ENCODE measurements around the gene KIF26B. TPM values are rescaled to one million over a fixed set of nuclear protein-coding genes. Genes with fewer than 3 reads are reported as not detected.

KIF26B gene
- total RNA-seq, 1 experiment from 2014 or later: 2.3 TPM

DNA sequence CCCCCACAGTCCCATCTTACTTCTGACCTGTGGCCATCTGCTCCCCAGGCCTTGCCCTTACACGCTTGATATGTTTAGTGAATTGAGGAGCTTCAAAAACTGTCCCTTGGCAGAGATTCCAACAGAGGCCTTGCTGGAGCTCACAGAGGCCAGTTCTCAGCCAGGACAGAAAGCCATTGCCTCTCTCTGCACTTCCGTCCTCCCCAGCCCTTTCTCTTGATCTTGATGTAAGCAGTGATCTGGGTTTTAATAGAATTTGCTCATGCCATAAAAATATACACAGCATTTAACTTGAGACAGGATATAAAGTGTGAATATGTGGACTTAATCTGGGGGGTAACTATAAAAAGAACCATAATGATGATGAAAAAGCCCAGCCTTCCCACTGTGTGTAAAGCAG is 453.5 kb downstream of the KIF26B start:
- Histone ChIP-seq H3K4me1 (ENCODE audit: low read length) (no peaks in the 10 kb centered on the region), H3K27me3 (ENCODE audit: low read length) (no peaks in the 10 kb centered on the region), H3K9me3 (ENCODE audit: low read length) (no peaks in the 10 kb centered on the region), H3K4me3 (ENCODE audit: low read length) (no peak overlapping the region), H3K9ac (ENCODE audit: low read length) (no peak overlapping the region), H3K27ac (ENCODE audit: low read length) (no peak overlapping the region), H3K36me3 (ENCODE audit: insufficient read depth, low read length) (no peaks in the 10 kb centered on the region), H4K20me1 (ENCODE audit: insufficient read depth, low read depth, low read length) (no peaks in the 10 kb centered on the region), H3K9me2 (replicated peaks; ENCODE audit: insufficient read depth, low read length) (no peaks in the 10 kb centered on the region), H2AFZ (ENCODE audit: low read length) (no peak overlapping the region), H3K79me2 (ENCODE audit: low read length) (no peaks in the 10 kb centered on the region), H3K4me2 (ENCODE audit: low read depth, low read length, poor library complexity, severe bottlenecking) (no peak overlapping the region)
- no peak for DNase-seq

GRCh38 chr1:245609354-245610150 is 454.8 kb downstream of the KIF26B start:
- no peaks in the 10 kb centered on the region for H3K27me3 ChIP-seq (ENCODE audit: low read length)
- no peak overlapping the region for H3K4me3 ChIP-seq (ENCODE audit: low read length)
- no peak overlapping the region for H3K27ac ChIP-seq (ENCODE audit: low read length)

GRCh38 chr1:245611251-245611650 is 456.5 kb downstream of the KIF26B start:
- no peaks in the 10 kb centered on the region for H3K36me3 ChIP-seq (ENCODE audit: insufficient read depth, low read length)
- no peak overlapping the region for H3K9ac ChIP-seq (ENCODE audit: low read length)
- no peaks in the 10 kb centered on the region for H3K27me3 ChIP-seq (ENCODE audit: low read length)
- H3K4me2 ChIP-seq (ENCODE audit: low read depth, low read length, poor library complexity, severe bottlenecking): no peak overlapping the region
- H3K4me3 ChIP-seq (ENCODE audit: low read length): no peak overlapping the region
- no peak for DNase-seq
- no peaks in the 10 kb centered on the region for H3K79me2 ChIP-seq (ENCODE audit: low read length)
- no peaks in the 10 kb centered on the region for H3K9me2 ChIP-seq (replicated peaks; ENCODE audit: insufficient read depth, low read length)
- no peaks in the 10 kb centered on the region for H4K20me1 ChIP-seq (ENCODE audit: insufficient read depth, low read depth, low read length)
- no peaks in the 10 kb centered on the region for H3K9me3 ChIP-seq (ENCODE audit: low read length)
- H2AFZ ChIP-seq (ENCODE audit: low read length): no peak overlapping the region
- H3K27ac ChIP-seq (ENCODE audit: low read length): no peak overlapping the region
- no peaks in the 10 kb centered on the region for H3K4me1 ChIP-seq (ENCODE audit: low read length)

More at GRCh38 chr1:245609354-245610150, 454.8 kb downstream of the KIF26B start:
- H3K79me2 ChIP-seq (ENCODE audit: low read length): no peaks in the 10 kb centered on the region
- no peaks in the 10 kb centered on the region for H3K36me3 ChIP-seq (ENCODE audit: insufficient read depth, low read length)
- no peaks in the 10 kb centered on the region for H3K9me3 ChIP-seq (ENCODE audit: low read length)
- H3K4me1 ChIP-seq (ENCODE audit: low read length): no peaks in the 10 kb centered on the region
- no peaks in the 10 kb centered on the region for H4K20me1 ChIP-seq (ENCODE audit: insufficient read depth, low read depth, low read length)
- no peak overlapping the region for H3K9ac ChIP-seq (ENCODE audit: low read length)
- no peaks in the 10 kb centered on the region for H3K9me2 ChIP-seq (replicated peaks; ENCODE audit: insufficient read depth, low read length)
- H3K4me2 ChIP-seq (ENCODE audit: low read depth, low read length, poor library complexity, severe bottlenecking): no peak overlapping the region
- DNase-seq: no peak
- H2AFZ ChIP-seq (ENCODE audit: low read length): no peak overlapping the region

DNA sequence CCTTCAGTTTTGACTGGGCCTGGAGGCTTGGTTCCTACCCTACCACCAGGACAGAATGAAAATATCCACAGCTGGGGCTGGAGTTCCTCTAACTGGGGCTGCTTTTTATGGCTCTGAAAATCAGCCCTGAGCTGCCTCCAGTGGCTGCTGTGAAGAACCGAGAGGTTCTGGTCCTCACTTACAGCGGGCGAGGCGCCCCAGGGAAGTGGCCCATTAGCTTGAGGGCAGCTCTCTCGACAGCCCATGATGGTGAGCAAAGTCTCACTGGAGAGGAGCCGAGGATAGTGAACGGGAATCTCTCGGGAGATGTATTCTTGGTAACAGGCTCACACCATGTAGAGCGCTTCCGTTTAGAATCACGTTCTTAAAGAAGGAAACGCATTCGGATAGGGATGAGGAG is 459.7 kb downstream of the KIF26B start:
- Histone ChIP-seq H3K9me3 (ENCODE audit: low read length) (no peaks in the 10 kb centered on the region), H3K36me3 (ENCODE audit: insufficient read depth, low read length) (no peaks in the 10 kb centered on the region), H3K27me3 (ENCODE audit: low read length) (no peaks in the 10 kb centered on the region), H3K4me2 (ENCODE audit: low read depth, low read length, poor library complexity, severe bottlenecking) (no peak overlapping the region), H4K20me1 (ENCODE audit: insufficient read depth, low read depth, low read length) (no peaks in the 10 kb centered on the region), H3K4me1 (ENCODE audit: low read length) (no peaks in the 10 kb centered on the region), H3K27ac (ENCODE audit: low read length) (no peak overlapping the region), H3K9ac (ENCODE audit: low read length) (no peak overlapping the region), H3K4me3 (ENCODE audit: low read length) (no peak overlapping the region), H2AFZ (ENCODE audit: low read length) (no peak overlapping the region), H3K79me2 (ENCODE audit: low read length) (no peaks in the 10 kb centered on the region), H3K9me2 (replicated peaks; ENCODE audit: insufficient read depth, low read length) (no peaks in the 10 kb centered on the region)
- no peak for DNase-seq

DNA sequence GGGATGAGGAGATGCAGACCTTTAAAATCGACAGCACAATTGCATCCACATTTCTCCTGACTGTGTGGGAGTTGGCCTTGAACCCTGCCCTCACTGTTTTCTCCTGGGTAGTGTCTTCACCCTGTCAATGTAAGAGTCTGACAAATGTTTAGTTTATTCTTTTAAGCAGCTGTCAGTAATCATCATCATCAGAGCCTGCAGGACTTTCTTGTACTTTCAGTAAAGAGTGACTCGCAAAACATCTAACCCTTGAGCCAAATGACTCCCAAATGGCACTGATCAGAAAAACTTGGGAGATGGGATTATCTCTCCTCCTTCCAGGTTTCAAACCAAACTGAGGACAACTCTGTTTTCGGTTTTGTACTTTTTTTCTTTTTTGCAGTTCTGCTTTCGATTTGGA is 460.2 kb downstream of the KIF26B start:
- Histone ChIP-seq H3K9ac (ENCODE audit: low read length) (0 out of 2 replicates have a peak overlapping the region, but pooled peaks have one; percentile 19), H3K79me2 (ENCODE audit: low read length) (no peaks in the 10 kb centered on the region), H3K4me3 (ENCODE audit: low read length) (no peak overlapping the region), H3K27me3 (ENCODE audit: low read length) (no peaks in the 10 kb centered on the region), H2AFZ (ENCODE audit: low read length) (no peak overlapping the region), H4K20me1 (ENCODE audit: insufficient read depth, low read depth, low read length) (no peaks in the 10 kb centered on the region), H3K36me3 (ENCODE audit: insufficient read depth, low read length) (no peaks in the 10 kb centered on the region), H3K27ac (ENCODE audit: low read length) (no peak overlapping the region), H3K9me2 (replicated peaks; ENCODE audit: insufficient read depth, low read length) (no peaks in the 10 kb centered on the region), H3K4me2 (ENCODE audit: low read depth, low read length, poor library complexity, severe bottlenecking) (no peak overlapping the region), H3K4me1 (ENCODE audit: low read length) (no peaks in the 10 kb centered on the region), H3K9me3 (ENCODE audit: low read length) (no peaks in the 10 kb centered on the region)
- DNase-seq: no peak

GRCh38 chr1:245621589-245621988 is 466.8 kb downstream of the KIF26B start:
- Histone ChIP-seq H4K20me1 (ENCODE audit: insufficient read depth, low read depth, low read length) (no peaks in the 10 kb centered on the region), H3K27ac (ENCODE audit: low read length) (no peak overlapping the region), H3K4me1 (ENCODE audit: low read length) (peaks cover 17% of the 10 kb centered on the region), H3K79me2 (ENCODE audit: low read length) (no peaks in the 10 kb centered on the region), H3K9ac (ENCODE audit: low read length) (no peak overlapping the region), H3K27me3 (ENCODE audit: low read length) (no peaks in the 10 kb centered on the region), H2AFZ (ENCODE audit: low read length) (no peak overlapping the region), H3K36me3 (ENCODE audit: insufficient read depth, low read length) (no peaks in the 10 kb centered on the region), H3K4me2 (ENCODE audit: low read depth, low read length, poor library complexity, severe bottlenecking) (no peak overlapping the region), H3K9me3 (ENCODE audit: low read length) (no peaks in the 10 kb centered on the region), H3K4me3 (ENCODE audit: low read length) (no peak overlapping the region), H3K9me2 (replicated peaks; ENCODE audit: insufficient read depth, low read length) (no peaks in the 10 kb centered on the region)
- no peak for DNase-seq

DNA sequence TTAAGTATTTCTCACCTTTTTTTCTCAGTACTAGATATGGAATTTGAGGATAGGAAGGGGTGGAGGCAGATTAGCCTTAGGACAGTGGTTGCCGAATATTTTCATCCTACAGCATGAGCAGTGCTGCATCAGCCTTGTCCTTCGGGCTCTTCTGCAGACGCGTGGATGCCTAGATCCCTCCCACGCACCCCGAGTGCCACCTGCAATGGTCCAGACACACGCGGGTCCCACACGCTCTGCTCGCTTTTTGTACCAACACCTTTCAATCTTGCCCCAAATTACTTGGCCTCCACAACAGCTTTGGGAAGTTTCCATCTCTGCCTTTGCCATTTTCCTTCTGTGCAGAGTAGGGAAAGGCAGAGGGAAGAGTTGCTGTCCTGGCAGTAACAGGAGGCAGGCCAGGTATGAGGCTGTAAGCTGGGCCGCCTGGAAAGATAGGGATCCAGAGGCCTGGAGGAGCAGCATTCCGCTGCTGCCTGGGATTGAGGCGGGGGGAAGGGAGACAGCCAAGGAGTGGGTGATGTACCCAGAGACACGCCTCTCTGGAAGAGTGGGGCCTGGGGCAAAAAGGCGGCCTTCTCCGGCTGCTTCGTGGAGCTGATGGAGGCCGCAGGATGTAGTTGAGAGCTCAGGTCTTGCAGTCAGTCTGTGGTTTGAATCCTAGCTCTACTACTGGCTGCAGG is 467.7 kb downstream of the KIF26B start:
- Histone ChIP-seq H3K4me1 (ENCODE audit: low read length) (peaks cover 24% of the 10 kb centered on the region), H4K20me1 (ENCODE audit: insufficient read depth, low read depth, low read length) (no peaks in the 10 kb centered on the region), H3K27ac (ENCODE audit: low read length) (no peak overlapping the region), H3K9me3 (ENCODE audit: low read length) (no peaks in the 10 kb centered on the region), H2AFZ (ENCODE audit: low read length) (no peak overlapping the region), H3K36me3 (ENCODE audit: insufficient read depth, low read length) (no peaks in the 10 kb centered on the region), H3K9me2 (replicated peaks; ENCODE audit: insufficient read depth, low read length) (no peaks in the 10 kb centered on the region), H3K27me3 (ENCODE audit: low read length) (0 out of 2 replicates have a peak, but pooled peaks cover 2% of the 10 kb centered on the region), H3K79me2 (ENCODE audit: low read length) (no peaks in the 10 kb centered on the region), H3K9ac (ENCODE audit: low read length) (no peak overlapping the region), H3K4me2 (ENCODE audit: low read depth, low read length, poor library complexity, severe bottlenecking) (no peak overlapping the region), H3K4me3 (ENCODE audit: low read length) (no peak overlapping the region)
- no peak for DNase-seq

- no peaks in the 10 kb centered on the region for H3K9me2 ChIP-seq (replicated peaks; ENCODE audit: insufficient read depth, low read length)
- H4K20me1 ChIP-seq (ENCODE audit: insufficient read depth, low read depth, low read length): no peaks in the 10 kb centered on the region
- H2AFZ ChIP-seq (ENCODE audit: low read length): no peak overlapping the region
- no peak overlapping the region for H3K9ac ChIP-seq (ENCODE audit: low read length)
- H3K27ac ChIP-seq (ENCODE audit: low read length): no peak overlapping the region
- peaks cover 10% of the 10 kb centered on the region; the same call in 1 of the 2 replicates for H3K36me3 ChIP-seq (ENCODE audit: insufficient read depth, low read length)
- peaks cover 36% of the 10 kb centered on the region for H3K9me3 ChIP-seq (ENCODE audit: low read length)
- no peaks in the 10 kb centered on the region for H3K79me2 ChIP-seq (ENCODE audit: low read length)
- no peaks in the 10 kb centered on the region for H3K27me3 ChIP-seq (ENCODE audit: low read length)
- DNase-seq: peak; percentile 51
- H3K4me3 ChIP-seq (ENCODE audit: low read length): no peak overlapping the region
- peaks cover 23% of the 10 kb centered on the region for H3K4me1 ChIP-seq (ENCODE audit: low read length)
- no peak overlapping the region for H3K4me2 ChIP-seq (ENCODE audit: low read depth, low read length, poor library complexity, severe bottlenecking)
These were observed 486.6 kb downstream of the KIF26B start for GRCh38 chr1:245641384-245641783.
